Endothelial cell of umbilical vein (primary cell): Measurements from ENCODE around the gene ACTG1. TPM values are rescaled to one million over a fixed set of nuclear protein-coding genes. Genes with fewer than 3 reads are reported as not detected.

Experiments
- BruUV-seq: library from RNA; stranded (reverse); fragments of 400-500 nt; replicated peaks from 2 replicates; lab custom pipeline; 2021; lab: Mats Ljungman, UMichigan
- CTCF ChIA-PET: fragments of 300-600, 350-600 bp; sonication (Branson Sonifier 250); formaldehyde crosslinking; loops from one replicate; lab custom pipeline; 2021; ENCODE audit warnings: antibody characterized with exemption, inconsistent platforms; lab: Charles Lee
- POLR2A ChIA-PET: fragments of 300-600, 350-600 bp; sonication (Branson Sonifier 250); formaldehyde crosslinking; loops from one replicate; lab custom pipeline; 2021; ENCODE audit warnings: antibody characterized with exemption, inconsistent platforms; lab: Charles Lee
- DNase-seq: peaks from one replicate; pipeline ENCODE4 v3.0.0-alpha.2; 2011; ENCODE audit warnings: low read depth, low spot score
- FAIRE-seq: peaks from 2 replicates; lab custom pipeline; 2011; peaks lifted over from hg19 to GRCh38; lab: Jason Lieb, UNC
- H2AFZ ChIP-seq: 2 replicates; pipeline ENCODE4 v1.6.0; 2012; ENCODE audit warnings: low read depth, low read length, control low read depth, inconsistent platforms
- H3K27ac ChIP-seq: 2 replicates; pipeline ENCODE4 v1.5.1; 2011; ENCODE audit warnings: low read depth, mild to moderate bottlenecking, control low read depth, low read length, moderate library complexity; ENCODE audit not compliant: insufficient read depth
- H3K27me3 ChIP-seq, 2 experiments: 2 replicates each; pipeline versions ENCODE4 v1.6.0 to v1.6.1; 2011; ENCODE audit warnings: low read length in 2 of 2, mixed read lengths in 1 of 2; ENCODE audit not compliant: control insufficient read depth in 2 of 2, insufficient read depth in 2 of 2
- H3K36me3 ChIP-seq, 2 experiments: 2 replicates in 1 of 2; 3 replicates in 1 of 2; pipeline ENCODE4 v1.5.1; 2011; ENCODE audit warnings: low read length in 2 of 2, mild to moderate bottlenecking in 1 of 2, moderate library complexity in 1 of 2; ENCODE audit not compliant: control insufficient read depth in 2 of 2, insufficient read depth in 2 of 2; ENCODE audit errors: extremely low read depth in 1 of 2
- H3K4me1 ChIP-seq: 3 replicates; pipeline ENCODE4 v1.5.1; 2011; ENCODE audit warnings: mild to moderate bottlenecking, low read length; ENCODE audit not compliant: control insufficient read depth, insufficient read depth; ENCODE audit errors: extremely low read depth
- H3K4me2 ChIP-seq: 2 replicates; pipeline ENCODE4 v1.6.1; 2011; ENCODE audit warnings: low read length, control low read depth, mixed read lengths; ENCODE audit not compliant: insufficient read depth
- H3K4me3 ChIP-seq, 3 experiments: fragments of 200-600 bp in 1 of 3; sonication (generic), shearing (Covaris generic) in 1 of 3; replicated peaks in 1 of 3; 2 replicates each; pipeline ENCODE4 v1.5.1; 2011 to 2016; ENCODE audit warnings: control low read depth in 3 of 3, low read length in 3 of 3, mild to moderate bottlenecking in 2 of 3, inconsistent platforms in 1 of 3, low read depth in 1 of 3, moderate library complexity in 1 of 3; ENCODE audit not compliant: insufficient read depth in 1 of 3
- H3K79me2 ChIP-seq: 2 replicates; pipeline ENCODE4 v1.6.0; 2012; ENCODE audit warnings: low read length, inconsistent platforms; ENCODE audit not compliant: control insufficient read depth, insufficient read depth
- H3K9ac ChIP-seq: replicated peaks from 2 replicates; pipeline ENCODE3; 2011; ENCODE audit warnings: low read length, control low read depth; ENCODE audit not compliant: insufficient read depth; ENCODE audit errors: extremely low read depth
- H3K9me1 ChIP-seq: replicated peaks from 3 replicates; pipeline ENCODE4 v1.6.0; 2011; ENCODE audit warnings: mild to moderate bottlenecking, low read length; ENCODE audit not compliant: control insufficient read depth, insufficient read depth; ENCODE audit errors: extremely low read depth
- H3K9me3 ChIP-seq: replicated peaks from 2 replicates; pipeline ENCODE4 v1.5.1; 2012; ENCODE audit warnings: low read length, inconsistent platforms; ENCODE audit not compliant: control insufficient read depth, insufficient read depth
- H4K20me1 ChIP-seq: replicated peaks from 2 replicates; pipeline ENCODE3; 2011; ENCODE audit warnings: mild to moderate bottlenecking, low read length; ENCODE audit not compliant: control insufficient read depth, insufficient read depth; ENCODE audit errors: extremely low read depth
- CTCF ChIP-seq, 2 donors: IDR thresholded peaks; 1 replicate in 1 of 2; 2 replicates in 1 of 2; pipeline ENCODE4 v1.5.1; 2011; ENCODE audit warnings: low read length in 2 of 2, mild to moderate bottlenecking in 2 of 2, moderate library complexity in 2 of 2, control low read depth in 1 of 2, inconsistent platforms in 1 of 2, low read depth in 1 of 2; ENCODE audit not compliant: insufficient read depth in 1 of 2; ENCODE audit errors: extremely low read depth in 1 of 2
- EZH2 ChIP-seq: IDR thresholded peaks from 2 replicates; pipeline ENCODE4 v1.6.1; 2012; ENCODE audit warnings: borderline replicate concordance, low read depth, mild to moderate bottlenecking, moderate library complexity, low read length, inconsistent platforms; ENCODE audit not compliant: severe bottlenecking
- FOS ChIP-seq: IDR thresholded peaks from 2 replicates; pipeline ENCODE4 v1.6.1; 2011; ENCODE audit warnings: mild to moderate bottlenecking, low read length, moderate library complexity, borderline replicate concordance; ENCODE audit not compliant: insufficient read depth
- GATA2 ChIP-seq: IDR thresholded peaks from 2 replicates; pipeline ENCODE4 v1.7.0; 2011; ENCODE audit warnings: low read depth, mild to moderate bottlenecking, moderate library complexity, mixed read lengths, low read length; ENCODE audit not compliant: insufficient read length, insufficient read depth
- JUN ChIP-seq: IDR thresholded peaks from 2 replicates; pipeline ENCODE4 v1.6.1; 2011; ENCODE audit warnings: borderline replicate concordance, low read depth; ENCODE audit not compliant: insufficient read length, insufficient read depth
- MYC ChIP-seq: IDR thresholded peaks from one replicate; pipeline ENCODE4 v1.6.1; 2011; ENCODE audit warnings: mild to moderate bottlenecking, low read depth, low read length
- POLR2A ChIP-seq: IDR thresholded peaks from 2 replicates; pipeline ENCODE4 v1.6.1; 2012; ENCODE audit warnings: low read depth, mild to moderate bottlenecking, control low read depth, low read length
- POLR2AphosphoS5 ChIP-seq: IDR thresholded peaks from 2 replicates; pipeline ENCODE4 v1.6.1; 2012; ENCODE audit warnings: low read depth, mild to moderate bottlenecking, control low read depth, low read length, moderate library complexity; ENCODE audit not compliant: insufficient read depth
- dilution Hi-C: fragments of 300-500 bp; cut with MboI; formaldehyde crosslinking; loops from one replicate; pipeline ENCODE4 v1.15.0; 2019; ENCODE audit warnings: low sequenced_read_pairs; ENCODE audit not compliant: extremely low pct_ligation_motif_present
- intact Hi-C: fragments of 100-400 bp; cut with micrococcal nuclease; formaldehyde crosslinking; loops from one replicate; pipeline ENCODE4 v1.10.0; 2022
- polyA plus RNA-seq, 4 experiments: library from polyadenylated mRNA; depleted of rRNA in 3 of 4; stranded (reverse) in 3 of 4; unstranded in 1 of 4; fragments of >200 nt; gene quantifications; 2 replicates each; pipeline versions ENCODE4 v1.2.1 to v1.2.3, GENCODE V29; 2011 to 2012; ENCODE audit warnings: missing spikeins in 1 of 4
- total RNA-seq: library from RNA; stranded (reverse); gene quantifications from 2 replicates; pipeline ENCODE4 v1.2.3, GENCODE V29; 2021
- TF ChIP-seq, protein P1 (sequence below): IDR thresholded peaks from 2 replicates; pipeline ENCODE4 v1.6.1; 2011; ENCODE audit not compliant: insufficient read depth, insufficient read length

The ACTG1 gene
- total and polyA plus RNA-seq, 2 donors (not counting 3 experiments of a cell fraction or from before 2014, with no cell fraction given) = 6,127 to 10,663 TPM

DNA sequence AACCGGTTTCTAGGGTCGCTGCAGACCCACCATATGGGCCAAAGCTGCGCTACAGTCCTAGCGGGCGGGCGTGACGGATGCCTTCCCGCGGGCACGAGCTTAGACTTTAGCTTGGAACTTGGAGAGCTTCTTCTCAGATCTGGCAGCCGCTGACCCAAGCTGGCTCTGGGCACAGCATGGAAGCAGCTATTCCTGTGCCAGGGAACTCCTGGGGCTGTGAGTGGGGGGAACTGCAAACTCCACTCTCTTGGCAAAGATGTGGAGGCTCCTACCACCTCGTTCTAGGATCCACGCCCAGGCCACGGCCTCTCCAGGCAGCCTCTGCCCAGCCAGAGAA, 30.7 kb upstream of the ACTG1 start:
- dilution Hi-C loops (no loop called here), intact Hi-C loops (no loop called here)
- Histone ChIP-seq H3K9me3 (no peaks in the 10 kb centered on the region), H3K4me3 (no peak overlapping the region), H3K27me3 (no peaks in the 10 kb centered on the region), H3K4me1 (no peaks in the 10 kb centered on the region), H3K36me3 (peaks cover 9 to 71% of the 10 kb centered on the region in 2 experiments), H4K20me1 (no peaks in the 10 kb centered on the region), H3K79me2 (peaks cover 3% of the 10 kb centered on the region), H3K9me1 (no peaks in the 10 kb centered on the region), H3K27ac (no peak overlapping the region), H3K9ac (no peak overlapping the region), H3K4me2 (no peak overlapping the region), H2AFZ (no peak overlapping the region)
- DNase-seq (no peak), FAIRE-seq (no peak)
- POLR2A ChIA-PET = no interaction called here
- CTCF ChIA-PET = interaction anchor here (0.8 to 1.0 kb wide), 2 partner anchors 20 to 59 kb away, joined by 3 read pairs; no protein-coding TSS in a partner anchor
- TF ChIP-seq GATA2 (no peak), EZH2 (no peak), MYC (no peak), JUN (no peak), POLR2A (no peak), FOS (no peak), POLR2AphosphoS5 (no peak), CTCF (IDR thresholded peaks at IDR 0.05; ENCODE audit: extremely low read depth in 1 of 2, insufficient read depth in 1 of 2, low read depth in 1 of 2, low read length in 2 of 2) (no peak)
- TF ChIP-seq, protein P1, sequence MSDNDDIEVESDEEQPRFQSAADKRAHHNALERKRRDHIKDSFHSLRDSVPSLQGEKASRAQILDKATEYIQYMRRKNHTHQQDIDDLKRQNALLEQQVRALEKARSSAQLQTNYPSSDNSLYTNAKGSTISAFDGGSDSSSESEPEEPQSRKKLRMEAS = no peak
- BruUV-seq = no TSS peak
